GM12874 (cell line): ENCODE measurements around the gene HDAC9.

Source experiments
- CTCF ChIP-seq: IDR thresholded peaks from 2 replicates; pipeline ENCODE4 v1.5.1; 2011; ENCODE audit warnings: low read depth, mild to moderate bottlenecking, control low read depth, low read length, moderate library complexity; ENCODE audit not compliant: insufficient read depth

Gene HDAC9

GRCh38 chr7:18494821-18495408 is 634 bp upstream of the HDAC9 start:
- TF ChIP-seq CTCF = no peak

- no peak for TF ChIP-seq CTCF
These were observed 772 bp downstream of the HDAC9 start for GRCh38 chr7:18496341-18496700.

- no peak for TF ChIP-seq CTCF
These were observed 1.5 kb downstream of the HDAC9 start for GRCh38 chr7:18497082-18497481.

GRCh38 chr7:18497800-18498199 is 2.3 kb downstream of the HDAC9 start:
- TF ChIP-seq CTCF = no peak

- TF ChIP-seq CTCF = no peak
These were observed 2.8 kb downstream of the HDAC9 start for GRCh38 chr7:18498341-18498740.

- no peak for TF ChIP-seq CTCF
These were observed 4.0 kb downstream of the HDAC9 start for GRCh38 chr7:18499407-18500177.

- TF ChIP-seq CTCF = no peak
These were observed 7.7 kb downstream of the HDAC9 start for GRCh38 chr7:18503126-18503866.
